Activated CD4-positive, alpha-beta T cell treated with anti-CD3 and anti-CD28 coated beads, Interleukin-2, amount 50 U/mL, for 16 hours (primary cell): Measurements from ENCODE around the gene SLC11A1.

ENCODE experiments used
- DNase-seq: peaks from one replicate; pipeline ENCODE4 v3.0.0-alpha.2; 2020

The SLC11A1 gene

GRCh38 chr2:218437969-218438368 lies 55.9 kb downstream of the SLC11A1 start:
- DNase-seq: no peak

DNA sequence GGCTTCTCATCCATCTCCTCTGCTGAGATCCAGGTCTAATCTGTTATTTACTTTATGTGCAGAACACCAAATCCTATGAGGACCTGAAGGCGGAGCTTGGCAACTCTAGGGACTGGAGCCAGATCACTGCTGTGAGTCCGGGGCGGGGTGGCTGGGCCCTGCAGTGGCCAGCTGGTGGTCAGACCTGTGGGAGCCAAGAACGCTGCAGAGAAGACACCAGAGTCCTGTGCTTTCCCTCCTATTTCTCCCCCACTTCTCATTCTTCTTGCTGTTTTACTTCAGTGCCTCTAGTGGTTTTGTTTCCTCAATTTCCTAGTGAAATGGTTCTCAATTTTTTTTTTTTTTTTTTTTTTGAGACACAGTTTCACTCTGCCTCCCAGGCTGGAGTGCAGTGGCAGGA lies 56.5 kb downstream of the SLC11A1 start:
- DNase-seq: no peak

GRCh38 chr2:218444692-218445357 lies 62.8 kb downstream of the SLC11A1 start:
- no peak for DNase-seq

- DNase-seq: no peak
Observed at GRCh38 chr2:218445602-218446001, 63.5 kb downstream of the SLC11A1 start.
